ENCODE data around the gene HDDC2. TPM values are rescaled to one million over a fixed set of nuclear protein-coding genes. Genes with fewer than 3 reads are reported as not detected.

HDDC2 gene
- total and polyA plus RNA-seq, 9 of the 15 experiments (the other 6 are each of a cell fraction or from before 2014, with no cell fraction given), result 194 to 632 (median 294) TPM

- POLR2A ChIA-PET, result interaction anchor here (1.9 kb wide), 1 partner anchor 21 kb away, joined by 6 read pairs; no protein-coding TSS in a partner anchor
- H3K36me3 ChIP-seq (ENCODE audit: control insufficient read depth, insufficient read depth, low read length), result peaks cover 9% of the 10 kb centered on the region; the same call in 2 of the 3 replicates
- CTCF ChIA-PET (ENCODE audit: low intra/inter-chr PET ratio), result no interaction called here
- H3K4me3 ChIP-seq, result no peak overlapping the region
- BruUV-seq (replicated peaks), result no TSS peak
- H3K79me2 ChIP-seq (ENCODE audit: control insufficient read depth, insufficient read depth, low read length), result no peaks in the 10 kb centered on the region
- no peaks in the 10 kb centered on the region for H3K4me1 ChIP-seq (replicated peaks in 1 of 2; ENCODE audit: control insufficient read depth in 2 of 2, insufficient read depth in 2 of 2, low read length in 2 of 2)
- no peak overlapping the region for H3K27ac ChIP-seq (ENCODE audit: extremely low read depth, low read depth, low read length)
- no peak overlapping the region for H3K9ac ChIP-seq (ENCODE audit: insufficient read depth in 1 of 2, low read depth in 2 of 2, low read length in 2 of 2)
- no peak for DNase-seq (ENCODE audit: extremely low read depth in 1 of 4, low spot score in 3 of 4)
- no peak overlapping the region for H2AFZ ChIP-seq (ENCODE audit: low read depth, low read length)
- H4K20me1 ChIP-seq (replicated peaks; ENCODE audit: control insufficient read depth, insufficient read depth, low read length), result no peaks in the 10 kb centered on the region
- TF ChIP-seq ATF3 (IDR thresholded peaks at IDR 0.05), result peak; percentile 39; the same call in 1 of the 2 replicates
- TF ChIP-seq ATF3 (CRISPR knock-in tag; conservative IDR thresholded peaks at IDR 0.05), result no peak
- TF ChIP-seq FOSL1 (tag; conservative IDR thresholded peaks at IDR 0.05), result peak; percentile 65
- TF ChIP-seq JUND (IDR thresholded peaks at IDR 0.05; ENCODE audit: borderline replicate concordance, low read depth, low read length), result peak; percentile 31; the same call in 1 of the 2 replicates
- peak; percentile 23; the same call in 1 of the 3 replicates for TF ChIP-seq JUND (tag; IDR thresholded peaks at IDR 0.05; ENCODE audit: borderline replicate concordance, low read depth, low read length)
- TF ChIP-seq NFIX (CRISPR knock-in tag; IDR thresholded peaks at IDR 0.05; ENCODE audit: low read depth), result no peak
- ATAC-seq, result no peak
- FAIRE-seq, result no peak
- no peaks in the 10 kb centered on the region for H3K9me3 ChIP-seq (replicated peaks; ENCODE audit: control insufficient read depth, insufficient read depth, low read depth, low read length)
- H3K9me1 ChIP-seq (ENCODE audit: control insufficient read depth, insufficient read depth, low read length), result no peaks in the 10 kb centered on the region
- intact Hi-C loops (cut with micrococcal nuclease) (no loop called here), in situ Hi-C loops (cut with MboI) (no loop called here)
- WGBS (ENCODE audit: insufficient coverage, low coverage, missing lambda C conversion rate), result 40% methylated on average over 2 of the region's 2 CpGs
- H3K4me2 ChIP-seq (ENCODE audit: insufficient read depth, low read length), result no peak overlapping the region
- no peaks in the 10 kb centered on the region for H3K27me3 ChIP-seq (ENCODE audit: control insufficient read depth in 2 of 2, insufficient read depth in 2 of 2, low read length in 2 of 2)
Observed at GRCh38 chr6:125259354-125259736, 42.4 kb downstream of the HDDC2 start.
